A673 (cell line): ENCODE measurements around the gene ACSM4.

Experiments used
- EZH2 ChIP-seq: fragments of 200-600 bp; sonication (generic); IDR thresholded peaks from 2 replicates; pipeline ENCODE4 v1.6.1; 2017; ENCODE audit warnings: borderline replicate concordance, low read depth, mild to moderate bottlenecking, mixed read lengths, antibody characterized with exemption, low read length; ENCODE audit not compliant: poor library complexity, severe bottlenecking
- TF ChIP-seq, protein P1 (sequence below): fragments of 300-800, 200-600 bp; sonication (generic); conservative IDR thresholded peaks from 2 replicates; pipeline ENCODE4 v1.5.1; 2017; ENCODE audit warnings: low read depth, mild to moderate bottlenecking, antibody characterized with exemption, low read length, moderate library complexity, mixed read lengths

DNA sequence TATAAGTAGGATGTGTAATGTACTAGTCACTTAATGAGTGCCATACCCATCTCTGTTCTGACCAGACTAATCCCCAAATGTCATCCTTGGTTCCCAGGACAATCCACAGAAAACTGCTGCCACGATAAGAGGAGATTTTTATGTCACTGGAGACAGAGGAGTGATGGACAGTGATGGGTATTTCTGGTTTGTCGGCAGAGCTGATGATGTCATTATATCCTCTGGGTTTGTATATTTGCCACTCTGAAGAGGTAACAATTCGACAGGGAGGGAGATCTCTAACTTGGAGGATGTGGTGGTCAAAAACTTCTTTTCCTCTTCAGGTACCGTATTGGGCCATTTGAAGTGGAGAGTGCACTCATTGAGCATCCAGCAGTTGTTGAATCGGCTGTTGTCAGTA, 20.3 kb downstream of the ACSM4 start:
- TF ChIP-seq, protein P1, sequence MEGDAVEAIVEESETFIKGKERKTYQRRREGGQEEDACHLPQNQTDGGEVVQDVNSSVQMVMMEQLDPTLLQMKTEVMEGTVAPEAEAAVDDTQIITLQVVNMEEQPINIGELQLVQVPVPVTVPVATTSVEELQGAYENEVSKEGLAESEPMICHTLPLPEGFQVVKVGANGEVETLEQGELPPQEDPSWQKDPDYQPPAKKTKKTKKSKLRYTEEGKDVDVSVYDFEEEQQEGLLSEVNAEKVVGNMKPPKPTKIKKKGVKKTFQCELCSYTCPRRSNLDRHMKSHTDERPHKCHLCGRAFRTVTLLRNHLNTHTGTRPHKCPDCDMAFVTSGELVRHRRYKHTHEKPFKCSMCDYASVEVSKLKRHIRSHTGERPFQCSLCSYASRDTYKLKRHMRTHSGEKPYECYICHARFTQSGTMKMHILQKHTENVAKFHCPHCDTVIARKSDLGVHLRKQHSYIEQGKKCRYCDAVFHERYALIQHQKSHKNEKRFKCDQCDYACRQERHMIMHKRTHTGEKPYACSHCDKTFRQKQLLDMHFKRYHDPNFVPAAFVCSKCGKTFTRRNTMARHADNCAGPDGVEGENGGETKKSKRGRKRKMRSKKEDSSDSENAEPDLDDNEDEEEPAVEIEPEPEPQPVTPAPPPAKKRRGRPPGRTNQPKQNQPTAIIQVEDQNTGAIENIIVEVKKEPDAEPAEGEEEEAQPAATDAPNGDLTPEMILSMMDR, result no peak
- TF ChIP-seq EZH2, result no peak
